ENCODE data around the gene CSNK1G1. TPM values are rescaled to one million over a fixed set of nuclear protein-coding genes. Genes with fewer than 3 reads are reported as not detected.

The CSNK1G1 gene
- total RNA-seq, 1 experiment from 2014 or later: 11.5 TPM

- POLR2A ChIA-PET: no interaction called here
- Mint-ChIP-seq H3K36me3 (ENCODE audit: insufficient read depth, unreplicated experiment) (peaks cover 19% of the 10 kb centered on the region), H3K4me1 (ENCODE audit: low read depth, unreplicated experiment) (peaks cover 8% of the 10 kb centered on the region), H3K27me3 (ENCODE audit: insufficient read depth, unreplicated experiment) (no peaks in the 10 kb centered on the region), H3K4me3 (ENCODE audit: unreplicated experiment) (no peak overlapping the region), H3K9me3 (ENCODE audit: unreplicated experiment) (no peaks in the 10 kb centered on the region), H3K27ac (ENCODE audit: unreplicated experiment) (no peak overlapping the region)
- H3K27me3 ChIP-seq (replicated peaks; ENCODE audit: control insufficient read depth, insufficient read depth, low read length): no peaks in the 10 kb centered on the region
- no TSS peak for BruUV-seq (replicated peaks)
- no peak for DNase-seq
- TF ChIP-seq CTCF (IDR thresholded peaks at IDR 0.05; ENCODE audit: insufficient read depth in 1 of 2, low read depth in 1 of 2, low read length in 1 of 2, severe bottlenecking in 1 of 2, unreplicated experiment in 1 of 2): no peak
- H3K4me3 ChIP-seq (ENCODE audit: low read depth, low read length): no peak overlapping the region
- H3K4me1 ChIP-seq: no peaks in the 10 kb centered on the region
- H3K36me3 ChIP-seq (ENCODE audit: control insufficient read depth, insufficient read depth, low read length): no peaks in the 10 kb centered on the region
- CTCF ChIA-PET: interaction anchor here (0.6 kb wide), 2 partner anchors 115 to 151 kb away, joined by 3 read pairs; no protein-coding TSS in a partner anchor
- intact Hi-C loops (cut with micrococcal nuclease; ENCODE audit: unreplicated experiment): no loop called here
- 0 out of 2 replicates have a peak, but pooled peaks cover 4% of the 10 kb centered on the region for H3K9me3 ChIP-seq
Observed at GRCh38 chr15:64361259-64361658, 5.3 kb upstream of the CSNK1G1 start.

GRCh38 chr15:64356710-64357040 lies 702 bp upstream of the CSNK1G1 start:
- peaks cover 16% of the 10 kb centered on the region for H3K4me1 Mint-ChIP-seq (ENCODE audit: low read depth, unreplicated experiment)
- BruUV-seq (replicated peaks): no TSS peak
- Histone ChIP-seq H3K36me3 (ENCODE audit: control insufficient read depth, insufficient read depth, low read length) (no peaks in the 10 kb centered on the region), H3K4me1 (0 out of 2 replicates have a peak, but pooled peaks cover 5% of the 10 kb centered on the region), H3K9me3 (no peaks in the 10 kb centered on the region), H3K27me3 (replicated peaks; ENCODE audit: control insufficient read depth, insufficient read depth, low read length) (no peaks in the 10 kb centered on the region), H3K4me3 (ENCODE audit: low read depth, low read length) (peak overlapping the region; percentile 92)
- TF ChIP-seq CTCF (IDR thresholded peaks at IDR 0.05; ENCODE audit: insufficient read depth in 1 of 2, low read depth in 1 of 2, low read length in 1 of 2, severe bottlenecking in 1 of 2, unreplicated experiment in 1 of 2): no peak
- peaks cover 15% of the 10 kb centered on the region for H3K36me3 Mint-ChIP-seq (ENCODE audit: insufficient read depth, unreplicated experiment)
- no peaks in the 10 kb centered on the region for H3K27me3 Mint-ChIP-seq (ENCODE audit: insufficient read depth, unreplicated experiment)
- peak overlapping the region; percentile 87 for H3K27ac Mint-ChIP-seq (ENCODE audit: unreplicated experiment)
- intact Hi-C loops (cut with micrococcal nuclease; ENCODE audit: unreplicated experiment): loop anchor here (1.0 kb wide), 3 partner anchors 31 to 158 kb away; partner anchors contain the start of gene TRIP4
- CTCF ChIA-PET: interaction anchor here (0.8 kb wide), 1 partner anchor 193 kb away, joined by 5 read pairs; the partner anchor contains the start of gene PPIB
- peak overlapping the region; percentile 82 for H3K4me3 Mint-ChIP-seq (ENCODE audit: unreplicated experiment)
- H3K9me3 Mint-ChIP-seq (ENCODE audit: unreplicated experiment): no peaks in the 10 kb centered on the region
- DNase-seq: no peak
- POLR2A ChIA-PET: interaction anchor here (1.0 kb wide), 1 partner anchor 31 kb away, joined by 4 read pairs; the partner anchor contains the start of gene TRIP4

DNA sequence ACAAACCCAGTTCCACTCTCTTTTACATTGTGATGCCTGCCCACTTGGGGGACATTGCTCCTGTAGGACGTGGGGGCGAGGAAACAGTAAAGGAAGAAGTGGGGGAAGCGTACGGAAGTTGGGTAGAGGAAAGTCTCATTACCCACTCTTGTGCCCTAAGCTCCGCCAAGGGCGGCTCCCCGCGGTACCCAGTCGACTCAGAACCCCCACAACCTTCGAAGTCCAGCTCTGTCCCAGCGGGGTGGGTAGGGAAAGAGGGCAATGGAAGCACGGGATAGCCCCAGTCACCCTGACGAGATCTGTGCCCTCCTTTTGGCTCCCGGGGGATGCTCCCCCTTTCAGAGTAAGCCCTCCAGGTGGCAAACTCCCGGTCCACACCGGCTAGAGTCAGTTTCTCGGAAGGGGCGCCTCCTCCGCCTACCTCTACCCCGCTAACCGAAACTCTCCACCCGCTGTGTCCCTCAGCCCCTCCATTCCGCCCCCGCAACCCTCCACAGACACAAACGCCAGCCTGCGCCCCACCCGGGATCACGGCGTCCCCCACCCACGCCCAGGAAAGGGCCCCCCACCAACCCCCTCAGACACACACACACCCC lies 527 bp downstream of the CSNK1G1 start:
- peak; percentile 38 for DNase-seq
- TSS peak; percentile 45 for BruUV-seq (replicated peaks)

More for the DNA sequence above, 527 bp downstream of the CSNK1G1 start:
- no peaks in the 10 kb centered on the region for H3K9me3 Mint-ChIP-seq (ENCODE audit: unreplicated experiment)
- H3K27me3 Mint-ChIP-seq (ENCODE audit: insufficient read depth, unreplicated experiment): no peaks in the 10 kb centered on the region
- Histone ChIP-seq H3K36me3 (ENCODE audit: control insufficient read depth, insufficient read depth, low read length) (no peaks in the 10 kb centered on the region), H3K9me3 (no peaks in the 10 kb centered on the region), H3K4me3 (ENCODE audit: low read depth, low read length) (peak overlapping the region; percentile 92), H3K4me1 (0 out of 2 replicates have a peak, but pooled peaks cover 5% of the 10 kb centered on the region), H3K27me3 (replicated peaks; ENCODE audit: control insufficient read depth, insufficient read depth, low read length) (no peaks in the 10 kb centered on the region)
- H3K36me3 Mint-ChIP-seq (ENCODE audit: insufficient read depth, unreplicated experiment): peaks cover 10% of the 10 kb centered on the region
- peaks cover 16% of the 10 kb centered on the region for H3K4me1 Mint-ChIP-seq (ENCODE audit: low read depth, unreplicated experiment)
- H3K4me3 Mint-ChIP-seq (ENCODE audit: unreplicated experiment): peak overlapping the region; percentile 82
- peak overlapping the region; percentile 87 for H3K27ac Mint-ChIP-seq (ENCODE audit: unreplicated experiment)
- ChIA-PET CTCF (interaction anchor here (0.6 to 0.7 kb wide), 2 partner anchors 32 to 162 kb away, joined by 3 to 4 read pairs; no protein-coding TSS in a partner anchor), POLR2A (interaction anchor here (1.0 kb wide), 1 partner anchor 32 kb away, joined by 4 read pairs; the partner anchor contains the start of gene TRIP4)
- no peak for TF ChIP-seq CTCF (IDR thresholded peaks at IDR 0.05; ENCODE audit: insufficient read depth in 1 of 2, low read depth in 1 of 2, low read length in 1 of 2, severe bottlenecking in 1 of 2, unreplicated experiment in 1 of 2)
- intact Hi-C loops (cut with micrococcal nuclease; ENCODE audit: unreplicated experiment): no loop called here
